T-cell (primary cell): ENCODE measurements around the gene TAS2R46. TPM values are rescaled to one million over a fixed set of nuclear protein-coding genes. Genes with fewer than 3 reads are reported as not detected.
"Not testable (repeated sequence)": the region's sequence is repeated elsewhere in the genome, so short reads cannot be mapped to it uniquely, and the experiment has no call there.

ENCODE experiments used
- ATAC-seq, 4 experiments: fragments of 200-7000 bp in 3 of 4; fragments of 150-1000 bp in 1 of 4; cut with Tn5 transposase; replicated peaks in 1 of 4; 1 replicate in 3 of 4; 2 replicates in 1 of 4; pipeline ENCODE4 v1.10.0; 2021; ENCODE audit warnings: moderate library complexity in 3 of 4, mild to moderate bottlenecking in 2 of 4, moderate number of reproducible peaks in 1 of 4
- CTCF ChIA-PET, 2 donors: fragments of 300-600 bp; sonication (Branson Sonifier 250); formaldehyde crosslinking; loops; one replicate each; lab custom pipeline; 2022; ENCODE audit warnings: antibody characterized with exemption in 2 of 2; lab: Charles Lee
- POLR2A ChIA-PET, 2 donors: fragments of 300-600 bp; sonication (Branson Sonifier 250); formaldehyde crosslinking; loops; one replicate each; lab custom pipeline; 2022; ENCODE audit warnings: antibody characterized with exemption in 2 of 2; lab: Charles Lee
- DNase-seq, 35 experiments: peaks; one replicate each; pipeline versions ENCODE4 v3.0.0 to v3.0.0-alpha.2; 2013 to 2023
- H3K27ac ChIP-seq: one replicate; pipeline ENCODE4 v1.5.1; 2013; ENCODE audit warnings: low read length
- H3K27me3 ChIP-seq, 2 experiments: replicated peaks in 1 of 2; 1 replicate in 1 of 2; 2 replicates in 1 of 2; pipeline versions ENCODE4 v1.6.1 to v1.7.0; 2013; ENCODE audit warnings: low read length in 1 of 2, mixed read lengths in 1 of 2; ENCODE audit not compliant: control insufficient read depth in 2 of 2, insufficient read depth in 2 of 2; ENCODE audit errors: extremely low read depth in 1 of 2
- H3K36me3 ChIP-seq, 2 donors: 1 replicate in 1 of 2; 2 replicates in 1 of 2; pipeline versions ENCODE4 v1.6.1 to v1.7.0; 2013; ENCODE audit warnings: low read length in 1 of 2; ENCODE audit not compliant: control insufficient read depth in 2 of 2, insufficient read depth in 1 of 2; ENCODE audit errors: extremely low read depth in 1 of 2
- H3K4me1 ChIP-seq, 2 experiments: 1 replicate in 1 of 2; 2 replicates in 1 of 2; pipeline versions ENCODE4 v1.6.1 to v1.7.0; 2013; ENCODE audit warnings: low read length in 2 of 2, mixed read lengths in 1 of 2; ENCODE audit not compliant: insufficient read depth in 2 of 2, control insufficient read depth in 1 of 2; ENCODE audit errors: extremely low read depth in 1 of 2
- H3K4me3 ChIP-seq, 2 donors: 1 replicate in 1 of 2; 2 replicates in 1 of 2; pipeline versions ENCODE4 v1.5.1 to v1.7.0; 2013; ENCODE audit warnings: mild to moderate bottlenecking in 2 of 2, low read length in 1 of 2, moderate library complexity in 1 of 2; ENCODE audit not compliant: control insufficient read depth in 1 of 2; ENCODE audit errors: extremely low read depth in 1 of 2
- H3K9me3 ChIP-seq: 2 replicates; pipeline ENCODE4 v1.7.0; 2013
- H3K27ac Mint-ChIP-seq, 2 donors: one replicate each; pipeline ENCODE4 v1.8.0; 2020 to 2021; ENCODE audit warnings: mild to moderate bottlenecking in 2 of 2, mixed read lengths in 2 of 2
- H3K27me3 Mint-ChIP-seq, 2 donors: one replicate each; pipeline ENCODE4 v1.8.0; 2021 to 2022; ENCODE audit warnings: mixed read lengths in 2 of 2
- H3K36me3 Mint-ChIP-seq: one replicate; pipeline ENCODE4 v1.8.0; 2021; ENCODE audit warnings: mixed read lengths
- H3K4me1 Mint-ChIP-seq, 3 donors: one replicate each; pipeline ENCODE4 v1.8.0; 2020 to 2022; ENCODE audit warnings: mixed read lengths in 3 of 3, mild to moderate bottlenecking in 1 of 3
- H3K4me3 Mint-ChIP-seq, 3 donors: one replicate each; pipeline ENCODE4 v1.8.0; 2020 to 2022; ENCODE audit warnings: mild to moderate bottlenecking in 3 of 3, mixed read lengths in 3 of 3, moderate library complexity in 3 of 3
- H3K9me3 Mint-ChIP-seq, 3 donors: one replicate each; pipeline ENCODE4 v1.8.0; 2020 to 2022; ENCODE audit warnings: mixed read lengths in 3 of 3
- WGBS: methylation state at CpG from one replicate; pipeline ENCODE4 v1.1.5; 2013; ENCODE audit warnings: missing lambda C conversion rate; ENCODE audit not compliant: insufficient coverage; 5-methylcytosine and 5-hydroxymethylcytosine counted together
- total RNA-seq, 35 experiments: library from RNA in 6 of 35; stranded (reverse) in 6 of 35; fragments of 120-200 nt in 1 of 35; gene quantifications; one replicate each; pipeline versions ENCODE4 v1.2.1 to v1.2.4 and lab custom pipeline; 2013 to 2026

Gene TAS2R46
- total RNA-seq, 5 donors from 2014 or later (not counting 1 experiment from before 2014, with no cell fraction given): 0.82 to 3.6 (median 1.4) TPM

- H3K4me3 ChIP-seq: no peak overlapping the region
- POLR2A ChIA-PET: no interaction called here
- H3K9me3 ChIP-seq: no peaks in the 10 kb centered on the region
- no peak for DNase-seq
- Mint-ChIP-seq H3K9me3 (no peaks in the 10 kb centered on the region), H3K27ac (no peak overlapping the region), H3K36me3 (peaks cover 33% of the 10 kb centered on the region), H3K27me3 (no peaks in the 10 kb centered on the region), H3K4me1 (peaks cover 7 to 25% (median 16%) of the 10 kb centered on the region in 3 donors), H3K4me3 (no peak overlapping the region)
- H3K27ac ChIP-seq: no peak overlapping the region
- WGBS: 100% methylated on average over 2 of the region's 3 CpGs
- no peaks in the 10 kb centered on the region for H3K4me1 ChIP-seq
- H3K36me3 ChIP-seq: no peaks in the 10 kb centered on the region
- no peak for ATAC-seq
- CTCF ChIA-PET: no interaction called here
- no peaks in the 10 kb centered on the region for H3K27me3 ChIP-seq
Observed at GRCh38 chr12:11059041-11059440, 3.1 kb downstream of the TAS2R46 start.

- H3K27me3 Mint-ChIP-seq: no peaks in the 10 kb centered on the region
- Histone ChIP-seq H3K4me3 (no peak overlapping the region), H3K27ac (no peak overlapping the region), H3K27me3 (no peaks in the 10 kb centered on the region), H3K36me3 (peaks cover 0 to 3% of the 10 kb centered on the region in 2 donors), H3K9me3 (peaks cover 3% of the 10 kb centered on the region), H3K4me1 (no peaks in the 10 kb centered on the region)
- peaks cover 51% of the 10 kb centered on the region for H3K36me3 Mint-ChIP-seq
- H3K4me3 Mint-ChIP-seq: no peak overlapping the region
- H3K27ac Mint-ChIP-seq: no peak overlapping the region
- ChIA-PET POLR2A (no interaction called here), CTCF (interaction anchor here in 1 of 2 donors (0.5 kb wide), 1 partner anchor 286 kb away, joined by 3 read pairs; no protein-coding TSS in a partner anchor)
- peaks cover 0 to 3% (median 0%) of the 10 kb centered on the region in 3 donors for H3K4me1 Mint-ChIP-seq
- ATAC-seq (no peak), DNase-seq (no peak)
- peaks cover 8 to 13% (median 12%) of the 10 kb centered on the region in 3 donors for H3K9me3 Mint-ChIP-seq
- WGBS: no CpG with 5 or more reads among the region's 2 CpGs
Observed at GRCh38 chr12:11055306-11055705, 6.8 kb downstream of the TAS2R46 start.

- H3K9me3 ChIP-seq, DNase-seq, CTCF ChIA-PET, H3K4me1 ChIP-seq, H3K27ac ChIP-seq, H3K27ac Mint-ChIP-seq, H3K36me3 ChIP-seq, ATAC-seq, H3K27me3 ChIP-seq, H3K4me3 ChIP-seq, POLR2A ChIA-PET, H3K27me3 Mint-ChIP-seq, H3K4me3 Mint-ChIP-seq: not testable (repeated sequence)
- H3K9me3 Mint-ChIP-seq: peaks cover 8 to 20% (median 18%) of the 10 kb centered on the region in 3 donors
- peaks cover 7 to 13% (median 9%) of the 10 kb centered on the region in 3 donors for H3K4me1 Mint-ChIP-seq
- 88% methylated on average over 3 of the region's 7 CpGs for WGBS
- H3K36me3 Mint-ChIP-seq: peaks cover 62% of the 10 kb centered on the region
Observed at GRCh38 chr12:11049806-11050531, 12.1 kb downstream of the TAS2R46 start.

- WGBS: 100% methylated on average over 1 of the region's 2 CpGs
- H3K27ac ChIP-seq, CTCF ChIA-PET, H3K4me3 ChIP-seq, H3K9me3 ChIP-seq, DNase-seq, ATAC-seq, H3K27me3 ChIP-seq, H3K27ac Mint-ChIP-seq, H3K4me3 Mint-ChIP-seq, H3K27me3 Mint-ChIP-seq, POLR2A ChIA-PET, H3K9me3 Mint-ChIP-seq, H3K4me1 ChIP-seq, H3K36me3 ChIP-seq: not testable (repeated sequence)
- H3K36me3 Mint-ChIP-seq: peaks cover 60% of the 10 kb centered on the region
- peaks cover 0 to 24% (median 23%) of the 10 kb centered on the region in 3 donors for H3K4me1 Mint-ChIP-seq
Observed at GRCh38 chr12:11041366-11041765, 20.7 kb downstream of the TAS2R46 start.

- Mint-ChIP-seq H3K4me3 (no peak overlapping the region), H3K4me1 (peaks cover 0 to 24% (median 21%) of the 10 kb centered on the region in 3 donors), H3K9me3 (peaks cover 0 to 3% (median 2%) of the 10 kb centered on the region in 3 donors), H3K27ac (no peak overlapping the region), H3K27me3 (no peaks in the 10 kb centered on the region), H3K36me3 (peaks cover 58% of the 10 kb centered on the region)
- Histone ChIP-seq H3K4me1 (no peaks in the 10 kb centered on the region), H3K27ac (no peak overlapping the region), H3K36me3 (no peaks in the 10 kb centered on the region), H3K4me3 (no peak overlapping the region), H3K9me3 (peaks cover 3% of the 10 kb centered on the region), H3K27me3 (no peaks in the 10 kb centered on the region)
- ATAC-seq (no peak), DNase-seq (no peak)
- ChIA-PET CTCF (no interaction called here), POLR2A (interaction anchor here in 1 of 2 donors (0.7 kb wide), 1 partner anchor 203 kb away, joined by 3 read pairs; no protein-coding TSS in a partner anchor)
- no CpG with 5 or more reads among the region's 1 CpG for WGBS
Observed at GRCh38 chr12:11040162-11040561, 21.9 kb downstream of the TAS2R46 start.

GRCh38 chr12:11039171-11039570 is 22.9 kb downstream of the TAS2R46 start:
- peaks cover 0 to under 1% (median 0%) of the 10 kb centered on the region in 3 donors for H3K9me3 Mint-ChIP-seq
- no peak overlapping the region for H3K27ac ChIP-seq
- H3K27me3 ChIP-seq: no peaks in the 10 kb centered on the region
- ChIA-PET CTCF (no interaction called here), POLR2A (no interaction called here)
- ATAC-seq (no peak), DNase-seq (no peak)
- H3K36me3 Mint-ChIP-seq: peaks cover 50% of the 10 kb centered on the region
- H3K4me1 ChIP-seq: no peaks in the 10 kb centered on the region
- H3K4me3 Mint-ChIP-seq: no peak overlapping the region
- no peak overlapping the region for H3K4me3 ChIP-seq
- no CpG with 5 or more reads among the region's 3 CpGs for WGBS
- H3K27ac Mint-ChIP-seq: no peak overlapping the region
- peaks cover 0 to 17% (median 15%) of the 10 kb centered on the region in 3 donors for H3K4me1 Mint-ChIP-seq
- no peaks in the 10 kb centered on the region for H3K36me3 ChIP-seq
- H3K9me3 ChIP-seq: peaks cover 3% of the 10 kb centered on the region
- H3K27me3 Mint-ChIP-seq: no peaks in the 10 kb centered on the region
